Duodenal mucosa (tissue), 2 donors: ENCODE results near the gene ADCY1.

Experiments
- H3K27ac ChIP-seq: one replicate; pipeline ENCODE4 v1.7.0; 2013; ENCODE audit warnings: low read depth, low read length
- H3K27me3 ChIP-seq, 2 donors: one replicate each; pipeline ENCODE4 v1.7.0; 2013; ENCODE audit warnings: low read length in 2 of 2, control low read depth in 1 of 2; ENCODE audit not compliant: insufficient read depth in 2 of 2, control insufficient read depth in 1 of 2
- H3K36me3 ChIP-seq, 2 donors: one replicate each; pipeline ENCODE4 v1.7.0; 2013; ENCODE audit warnings: low read length in 2 of 2, control low read depth in 1 of 2; ENCODE audit not compliant: insufficient read depth in 2 of 2, control insufficient read depth in 1 of 2
- H3K4me1 ChIP-seq, 2 donors: one replicate each; pipeline ENCODE4 v1.7.0; 2013; ENCODE audit warnings: low read length in 2 of 2, control low read depth in 1 of 2; ENCODE audit not compliant: insufficient read depth in 2 of 2, control insufficient read depth in 1 of 2
- H3K4me3 ChIP-seq, 2 donors: one replicate each; pipeline ENCODE4 v1.7.0; 2013; ENCODE audit warnings: low read length in 2 of 2, low read depth in 1 of 2
- H3K9ac ChIP-seq, 2 donors: one replicate each; pipeline ENCODE4 v1.7.0; 2013; ENCODE audit warnings: low read length in 2 of 2, low read depth in 1 of 2
- H3K9me3 ChIP-seq, 2 donors: one replicate each; pipeline ENCODE4 v1.7.0; 2013; ENCODE audit warnings: low read length in 2 of 2, control low read depth in 1 of 2; ENCODE audit not compliant: control insufficient read depth in 1 of 2

Gene ADCY1

DNA sequence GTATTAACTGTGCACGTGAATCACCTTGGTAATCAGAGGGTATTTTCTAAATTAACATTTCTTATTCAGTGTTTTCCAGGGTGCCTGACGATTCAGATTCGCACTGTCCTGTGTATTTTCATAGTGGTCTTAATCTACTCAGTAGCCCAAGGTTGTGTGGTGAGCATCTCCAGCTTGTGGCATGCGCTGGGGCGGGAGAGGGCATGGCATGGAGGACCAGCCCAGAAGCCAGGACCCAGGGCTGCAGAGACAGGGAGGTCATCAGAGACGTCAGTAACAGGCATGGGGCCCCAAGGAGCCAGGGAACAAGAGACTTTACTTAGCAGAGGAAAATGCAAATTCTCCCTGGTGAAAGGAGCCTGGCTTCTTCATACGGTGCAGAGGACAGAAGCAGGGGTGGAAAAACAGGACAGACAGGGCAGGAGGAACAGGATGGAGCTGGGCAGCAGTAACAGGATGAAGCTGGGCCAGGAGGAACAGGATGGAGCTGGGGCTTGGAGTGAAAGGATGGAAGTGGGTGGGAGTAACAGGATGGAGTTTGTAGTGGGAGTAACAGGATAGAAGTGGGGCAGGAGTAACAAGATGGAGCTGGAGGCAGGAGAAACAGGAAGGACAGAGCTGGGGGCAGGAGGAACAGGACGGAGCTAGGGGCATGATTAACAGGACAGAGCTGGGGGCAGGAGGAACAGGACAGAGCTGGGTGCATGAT lies 110.9 kb downstream of the ADCY1 start:
- Histone ChIP-seq H3K36me3 (no peaks in the 10 kb centered on the region), H3K4me1 (no peaks in the 10 kb centered on the region), H3K27me3 (no peaks in the 10 kb centered on the region), H3K9ac (no peak overlapping the region), H3K27ac (no peak overlapping the region), H3K9me3 (no peaks in the 10 kb centered on the region), H3K4me3 (no peak overlapping the region)

DNA sequence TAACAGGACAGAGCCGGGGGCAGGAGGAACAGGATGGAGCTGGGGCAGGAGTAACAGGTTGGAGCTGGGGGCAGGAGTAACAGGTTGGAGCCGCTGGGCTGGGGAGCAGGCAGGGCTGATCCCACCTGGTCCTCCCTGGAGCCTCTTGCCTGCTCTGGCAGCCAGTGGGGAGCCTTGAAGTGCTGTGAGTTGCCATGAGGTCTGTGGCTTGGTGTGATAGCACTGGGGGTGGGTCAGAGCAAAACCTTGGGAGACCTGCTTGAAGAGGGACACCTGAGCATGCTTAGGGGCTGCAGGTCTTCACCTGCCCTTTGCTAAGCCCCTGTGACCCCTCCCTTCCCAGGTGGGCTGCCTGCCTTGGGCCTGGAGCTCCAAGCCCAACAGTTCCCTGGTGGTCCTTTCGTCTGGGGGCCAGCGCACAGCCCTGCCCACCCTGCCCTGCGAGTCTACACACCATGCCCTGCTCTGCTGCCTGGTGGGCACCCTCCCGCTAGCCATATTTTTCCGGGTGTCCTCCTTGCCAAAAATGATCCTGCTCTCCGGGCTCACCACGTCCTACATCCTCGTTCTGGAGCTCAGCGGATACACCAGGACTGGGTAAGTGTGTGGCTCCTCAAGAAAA lies 111.6 kb downstream of the ADCY1 start:
- no peaks in the 10 kb centered on the region for H3K27me3 ChIP-seq
- H3K9me3 ChIP-seq, result no peaks in the 10 kb centered on the region
- no peak overlapping the region for H3K27ac ChIP-seq
- H3K9ac ChIP-seq, result no peak overlapping the region
- no peaks in the 10 kb centered on the region for H3K36me3 ChIP-seq
- peaks cover 0 to under 1% of the 10 kb centered on the region in 2 donors for H3K4me1 ChIP-seq
- H3K4me3 ChIP-seq, result no peak overlapping the region

DNA sequence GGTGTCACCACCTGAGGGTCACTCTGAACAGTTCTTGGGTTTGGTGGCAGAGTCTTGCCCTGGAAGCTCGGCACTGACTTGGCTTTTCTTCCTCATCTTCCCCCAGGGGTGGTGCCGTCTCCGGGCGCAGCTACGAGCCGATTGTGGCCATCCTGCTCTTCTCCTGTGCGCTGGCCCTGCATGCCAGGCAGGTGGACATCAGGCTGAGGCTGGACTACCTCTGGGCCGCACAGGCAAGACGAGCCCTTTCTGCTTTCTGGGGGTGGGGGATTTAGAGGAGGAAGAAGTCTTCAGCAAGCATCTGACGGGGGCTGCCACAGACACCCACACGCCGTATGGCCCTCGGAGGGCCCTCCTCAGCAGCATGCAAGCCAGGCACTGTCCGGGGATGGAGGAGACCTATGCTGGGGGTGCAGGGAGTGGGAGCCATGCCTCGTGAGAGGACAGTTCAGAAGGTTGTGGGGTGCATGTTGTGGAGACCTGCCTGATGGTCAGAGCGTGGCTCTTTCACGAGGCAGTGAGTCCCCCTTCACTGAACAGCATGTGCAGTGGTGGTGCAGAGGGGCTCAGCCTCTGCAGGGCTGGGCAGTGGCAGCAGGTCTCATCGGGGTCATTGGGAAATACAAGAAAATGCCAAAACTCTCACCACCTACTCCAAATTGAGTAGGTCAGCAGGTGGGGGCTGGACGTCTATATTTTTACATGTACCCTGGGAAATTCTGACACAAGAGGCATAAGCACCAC lies 112.4 kb downstream of the ADCY1 start:
- H3K27ac ChIP-seq, result no peak overlapping the region

DNA sequence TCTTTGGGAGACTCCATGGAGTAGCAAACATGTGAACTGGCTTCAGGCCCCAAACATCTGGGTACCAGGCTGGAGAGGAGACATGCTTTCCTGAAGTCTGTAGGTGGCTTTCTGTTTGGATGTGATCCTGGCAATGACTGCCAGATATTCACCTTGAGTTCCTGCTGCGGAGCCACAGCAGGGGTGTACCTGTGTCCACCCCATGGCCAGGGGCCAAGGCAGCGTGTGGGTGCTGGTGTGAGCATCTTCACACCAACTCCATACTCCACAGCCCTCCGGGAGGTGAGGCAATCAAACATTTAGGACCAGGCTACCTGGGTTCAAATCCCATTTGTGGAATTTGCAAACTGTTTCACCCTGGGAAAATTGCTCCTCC lies 113.0 kb downstream of the ADCY1 start:
- H3K9ac ChIP-seq, result no peak overlapping the region
- no peaks in the 10 kb centered on the region for H3K9me3 ChIP-seq
- no peak overlapping the region for H3K4me3 ChIP-seq
- peaks cover 0 to 7% of the 10 kb centered on the region in 2 donors for H3K4me1 ChIP-seq
- H3K27ac ChIP-seq, result no peak overlapping the region
- no peaks in the 10 kb centered on the region for H3K36me3 ChIP-seq
- no peaks in the 10 kb centered on the region for H3K27me3 ChIP-seq

More for the DNA sequence above, 112.4 kb downstream of the ADCY1 start:
- Histone ChIP-seq H3K27me3 (no peaks in the 10 kb centered on the region), H3K36me3 (no peaks in the 10 kb centered on the region), H3K4me3 (no peak overlapping the region), H3K9me3 (no peaks in the 10 kb centered on the region), H3K4me1 (peaks cover 0 to 7% of the 10 kb centered on the region in 2 donors), H3K9ac (no peak overlapping the region)

GRCh38 chr7:45687721-45688120 lies 113.6 kb downstream of the ADCY1 start:
- Histone ChIP-seq H3K9ac (no peak overlapping the region), H3K27me3 (no peaks in the 10 kb centered on the region), H3K9me3 (no peaks in the 10 kb centered on the region), H3K4me3 (no peak overlapping the region), H3K36me3 (no peaks in the 10 kb centered on the region), H3K4me1 (peaks cover 0 to 7% of the 10 kb centered on the region in 2 donors), H3K27ac (no peak overlapping the region)

DNA sequence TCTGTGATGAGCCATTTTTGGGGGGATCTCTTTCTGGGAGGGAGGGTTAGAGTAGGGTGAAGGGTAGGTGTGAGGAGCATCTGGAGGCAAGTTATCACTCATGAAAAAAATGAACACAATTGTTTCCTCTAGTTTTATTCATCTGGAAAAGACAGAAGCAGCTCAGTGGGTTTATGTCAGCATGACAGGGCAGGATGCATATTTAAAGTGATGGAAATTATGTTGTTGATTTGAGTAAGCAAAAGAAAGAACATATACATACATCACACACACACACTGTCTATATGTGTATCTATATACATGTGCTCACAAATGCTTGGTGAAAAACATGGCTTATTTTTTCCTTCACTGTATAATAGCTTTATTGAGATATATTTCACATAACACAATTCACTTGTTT lies 114.2 kb downstream of the ADCY1 start:
- H3K27me3 ChIP-seq, result no peaks in the 10 kb centered on the region
- no peak overlapping the region for H3K4me3 ChIP-seq
- no peak overlapping the region for H3K27ac ChIP-seq
- no peaks in the 10 kb centered on the region for H3K9me3 ChIP-seq
- H3K9ac ChIP-seq, result no peak overlapping the region
- H3K4me1 ChIP-seq, result peaks cover 0 to 7% of the 10 kb centered on the region in 2 donors
- H3K36me3 ChIP-seq, result no peaks in the 10 kb centered on the region

GRCh38 chr7:45689011-45689796 lies 115.0 kb downstream of the ADCY1 start:
- Histone ChIP-seq H3K4me3 (no peak overlapping the region), H3K36me3 (no peaks in the 10 kb centered on the region), H3K27ac (no peak overlapping the region), H3K4me1 (peaks cover 0 to 7% of the 10 kb centered on the region in 2 donors), H3K27me3 (no peaks in the 10 kb centered on the region), H3K9me3 (no peaks in the 10 kb centered on the region), H3K9ac (no peak overlapping the region)

DNA sequence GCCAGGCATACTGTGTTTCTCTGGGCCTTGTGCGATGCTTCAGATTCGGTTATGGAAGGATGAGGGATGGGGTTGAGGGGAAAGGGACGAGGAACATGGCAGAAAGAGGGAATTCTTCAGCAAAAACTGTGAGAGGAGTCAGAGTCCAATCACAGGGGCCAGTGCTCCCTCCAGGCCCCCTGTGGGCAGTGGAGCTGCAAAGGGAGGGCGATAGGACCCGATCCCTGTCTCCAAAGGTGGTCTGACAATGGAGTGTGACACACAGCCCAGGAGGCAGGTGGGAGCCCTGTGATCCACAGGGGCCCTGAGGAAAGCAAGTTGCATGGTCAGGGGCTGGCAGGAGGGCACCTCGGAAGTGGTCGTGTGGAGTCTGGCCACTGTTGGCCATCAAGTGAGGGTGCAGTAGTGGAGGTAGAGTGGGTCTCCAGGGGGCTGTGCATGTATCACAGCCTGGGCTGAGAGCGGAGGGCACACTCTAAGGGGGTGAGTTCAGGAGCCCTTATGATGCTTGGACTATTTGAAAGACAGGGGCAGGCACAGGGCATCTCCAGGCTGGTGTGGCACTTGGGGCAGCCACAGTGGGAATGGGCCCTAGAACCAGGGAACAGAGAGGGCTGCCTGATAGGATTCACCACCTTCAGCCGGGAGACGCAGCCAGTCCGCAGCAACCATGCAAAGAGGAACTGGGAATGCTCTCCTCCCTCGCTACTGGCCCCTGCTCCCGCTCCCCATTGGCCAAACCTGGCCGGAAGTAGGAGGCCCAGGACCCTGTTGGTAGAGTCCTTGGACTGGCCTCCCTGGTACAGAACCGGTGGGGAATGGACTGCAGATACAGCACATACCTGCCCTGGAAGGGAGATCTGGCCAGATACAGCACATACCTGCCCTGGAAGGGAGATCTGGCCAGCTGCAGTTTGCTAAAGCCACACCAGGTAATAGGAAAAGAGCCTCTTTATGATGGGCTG lies 115.9 kb downstream of the ADCY1 start:
- Histone ChIP-seq H3K4me1 (peaks cover 0 to 7% of the 10 kb centered on the region in 2 donors), H3K27me3 (no peaks in the 10 kb centered on the region), H3K9me3 (no peaks in the 10 kb centered on the region), H3K4me3 (no peak overlapping the region), H3K36me3 (no peaks in the 10 kb centered on the region), H3K9ac (no peak overlapping the region), H3K27ac (no peak overlapping the region)

DNA sequence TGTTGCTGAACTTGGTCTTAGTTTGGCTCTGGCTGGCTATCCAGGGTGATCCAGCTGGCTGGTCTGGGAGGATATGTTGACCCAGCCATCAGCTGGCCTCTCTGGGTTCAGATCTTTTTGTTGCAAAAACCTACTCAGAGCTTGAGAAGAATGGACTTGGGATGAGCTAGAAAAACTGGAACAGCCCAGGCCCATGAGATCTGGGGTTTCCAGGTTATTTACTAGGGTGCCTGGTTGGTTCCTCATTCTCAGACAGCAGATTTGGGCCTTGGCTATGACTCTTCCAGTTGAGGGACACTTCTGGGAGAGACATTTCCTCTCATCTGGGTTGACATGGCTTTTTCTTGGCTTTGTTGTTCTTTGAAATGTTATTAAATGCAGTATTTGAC lies 116.6 kb downstream of the ADCY1 start:
- no peaks in the 10 kb centered on the region for H3K27me3 ChIP-seq
- peaks cover 0 to 7% of the 10 kb centered on the region in 2 donors for H3K4me1 ChIP-seq
- H3K4me3 ChIP-seq, result no peak overlapping the region
- no peaks in the 10 kb centered on the region for H3K9me3 ChIP-seq
- H3K9ac ChIP-seq, result no peak overlapping the region
- no peak overlapping the region for H3K27ac ChIP-seq
- H3K36me3 ChIP-seq, result no peaks in the 10 kb centered on the region
